ENCODE results near the gene CDK17. TPM values are rescaled to one million over a fixed set of nuclear protein-coding genes. Genes with fewer than 3 reads are reported as not detected.
"Not testable (repeated sequence)": the region's sequence is repeated elsewhere in the genome, so short reads cannot be mapped to it uniquely, and the experiment has no call there.

Gene CDK17
- total RNA-seq, 6 donors from 2014 or later, result 31.5 to 71.8 (median 42.5) TPM

DNA sequence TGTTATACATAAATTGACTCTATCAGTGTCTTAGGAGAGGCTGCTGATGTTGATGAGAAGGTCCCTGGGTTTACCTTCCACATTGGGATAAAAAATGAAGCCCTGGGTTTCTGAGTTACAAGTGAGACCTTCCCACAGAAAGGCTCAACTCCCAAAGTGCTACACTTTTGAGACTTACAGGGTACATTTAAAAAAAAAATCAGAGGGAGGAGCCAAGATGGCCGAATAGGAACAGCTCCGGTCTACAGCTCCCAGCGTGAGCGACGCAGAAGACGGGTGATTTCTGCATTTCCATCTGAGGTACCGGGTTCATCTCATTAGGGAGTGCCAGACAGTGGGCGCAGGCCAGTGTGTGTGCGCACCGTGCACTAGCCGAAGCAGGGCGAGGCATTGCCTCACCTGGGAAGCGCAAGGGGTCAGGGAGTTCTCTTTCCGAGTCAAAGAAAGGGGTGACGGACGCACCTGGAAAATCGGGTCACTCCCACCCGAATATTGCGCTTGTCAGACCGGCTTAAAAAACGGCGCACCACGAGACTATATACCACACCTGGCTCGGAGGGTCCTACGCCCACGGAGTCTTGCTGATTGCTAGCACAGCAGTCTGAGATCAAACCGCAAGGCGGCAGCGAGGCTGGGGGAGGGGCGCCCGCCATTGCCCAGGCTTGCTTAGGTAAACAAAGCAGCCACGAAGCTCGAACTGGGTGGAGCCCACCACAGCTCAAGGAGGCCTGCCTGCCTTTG is 84.3 kb downstream of the CDK17 start:
- H3K4me1 ChIP-seq; ATAC-seq (ENCODE audit: low FRiP score in 2 of 2); H3K9me3 ChIP-seq; H3K27me3 ChIP-seq; H3K36me3 ChIP-seq: not testable (repeated sequence)
- peak overlapping the region in 3 of 4 donors; percentile 39 to 48 (median 42) for H3K4me3 ChIP-seq
- TF ChIP-seq POLR2AphosphoS5 (IDR thresholded peaks at IDR 0.05), result peak in 1 of 2 donors; percentile 15
- peak in 1 of 2 donors; percentile 56 for DNase-seq
- WGBS, 2 donors, result 42 to 80% methylated on average over 12 to 26 of the region's 33 CpGs
- H3K27ac ChIP-seq, result peak overlapping the region in 3 of 4 donors; percentile 58 to 75 (median 64)

DNA sequence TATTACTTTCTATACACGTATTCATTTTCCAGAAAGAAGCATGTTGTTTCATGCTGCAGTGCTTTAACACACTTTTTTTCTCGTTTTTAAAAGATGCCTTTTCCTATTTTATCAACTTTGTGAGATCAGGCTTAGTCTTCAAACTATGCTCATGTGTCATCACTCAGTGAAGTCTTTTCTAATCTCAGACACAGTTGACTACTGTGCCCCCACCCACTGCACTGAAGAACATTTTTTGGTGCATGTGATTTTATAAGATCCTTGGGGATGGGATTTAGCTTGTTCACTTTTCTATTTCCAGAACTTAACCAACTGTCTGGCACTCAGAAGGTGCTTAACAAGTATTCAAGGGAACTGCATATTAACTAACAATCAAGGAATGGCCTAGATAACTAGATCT is 85.5 kb downstream of the CDK17 start:
- 74 to 75% methylated on average over 2 of the region's 2 CpGs for WGBS, 2 donors
- no peaks in the 10 kb centered on the region for H3K9me3 ChIP-seq
- peaks cover 0 to 16% (median 5%) of the 10 kb centered on the region in 4 donors for H3K36me3 ChIP-seq
- ATAC-seq (ENCODE audit: low FRiP score in 2 of 2) (no peak), DNase-seq (no peak)
- H3K27me3 ChIP-seq, result no peaks in the 10 kb centered on the region
- no peak for TF ChIP-seq EP300 (IDR thresholded peaks at IDR 0.05)
- TF ChIP-seq CTCF (IDR thresholded peaks at IDR 0.05), result no peak
- TF ChIP-seq POLR2A (IDR thresholded peaks at IDR 0.05), result no peak
- no peak for TF ChIP-seq POLR2AphosphoS5 (IDR thresholded peaks at IDR 0.05)
- H3K27ac ChIP-seq, result no peak overlapping the region
- H3K4me1 ChIP-seq, result peaks cover 0 to 4% (median 2%) of the 10 kb centered on the region in 4 donors
- no peak overlapping the region for H3K4me3 ChIP-seq

DNA sequence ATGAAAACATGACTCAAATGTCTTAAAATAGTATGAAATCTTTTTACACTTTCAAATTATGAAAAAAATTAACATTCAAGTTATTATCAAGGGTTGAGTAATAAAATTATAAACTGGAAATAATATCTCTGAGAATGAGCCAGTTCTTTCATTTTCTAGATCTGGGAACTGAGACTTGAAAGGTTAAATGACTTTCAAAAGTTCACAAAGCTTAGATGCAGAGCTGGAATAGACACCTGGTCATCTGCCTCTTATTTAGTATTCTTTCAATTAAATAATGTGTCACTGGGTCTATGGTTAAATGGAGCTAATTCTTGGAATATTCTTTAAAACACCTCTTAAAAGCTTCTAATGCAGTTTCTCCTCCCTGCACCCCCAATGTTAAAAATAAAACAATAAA is 86.6 kb downstream of the CDK17 start:
- TF ChIP-seq EP300 (IDR thresholded peaks at IDR 0.05) (no peak), POLR2AphosphoS5 (IDR thresholded peaks at IDR 0.05) (no peak), POLR2A (IDR thresholded peaks at IDR 0.05) (no peak), CTCF (IDR thresholded peaks at IDR 0.05) (no peak)
- ATAC-seq (ENCODE audit: low FRiP score in 2 of 2) (no peak), DNase-seq (no peak)
- Histone ChIP-seq H3K27me3 (no peaks in the 10 kb centered on the region), H3K4me1 (peaks cover 0 to 4% (median 2%) of the 10 kb centered on the region in 4 donors), H3K9me3 (no peaks in the 10 kb centered on the region), H3K27ac (no peak overlapping the region), H3K4me3 (no peak overlapping the region), H3K36me3 (peaks cover 0 to 17% (median 5%) of the 10 kb centered on the region in 4 donors)

- TF ChIP-seq EP300 (IDR thresholded peaks at IDR 0.05), result no peak
- DNase-seq, result no peak
- Histone ChIP-seq H3K27ac (no peak overlapping the region), H3K9me3 (no peaks in the 10 kb centered on the region), H3K4me1 (peaks cover 0 to 8% (median 2%) of the 10 kb centered on the region in 4 donors), H3K4me3 (no peak overlapping the region), H3K27me3 (no peaks in the 10 kb centered on the region), H3K36me3 (peaks cover 0 to 23% (median 5%) of the 10 kb centered on the region in 4 donors)
- WGBS, 2 donors, result 98 to 100% methylated on average over 1 of the region's 1 CpG
- no peak for ATAC-seq (ENCODE audit: low FRiP score in 2 of 2)
Measured at GRCh38 chr12:96311191-96311590, 89.0 kb downstream of the CDK17 start.

- no peak overlapping the region for H3K4me3 ChIP-seq
- peaks cover 0 to 4% (median 0%) of the 10 kb centered on the region in 4 donors for H3K4me1 ChIP-seq
- 90 to 93% methylated on average over 3 of the region's 3 CpGs for WGBS, 2 donors
- H3K36me3 ChIP-seq, result peaks cover 0 to 23% (median 5%) of the 10 kb centered on the region in 4 donors
- ATAC-seq (ENCODE audit: low FRiP score in 2 of 2), result no peak
- TF ChIP-seq EP300 (IDR thresholded peaks at IDR 0.05), result no peak
- no peak for TF ChIP-seq POLR2AphosphoS5 (IDR thresholded peaks at IDR 0.05)
- TF ChIP-seq CTCF (IDR thresholded peaks at IDR 0.05), result no peak
- TF ChIP-seq POLR2A (IDR thresholded peaks at IDR 0.05), result no peak
- H3K9me3 ChIP-seq, result no peaks in the 10 kb centered on the region
- H3K27ac ChIP-seq, result no peak overlapping the region
- DNase-seq, result no peak
- H3K27me3 ChIP-seq, result no peaks in the 10 kb centered on the region
Measured at GRCh38 chr12:96310067-96310466, 90.2 kb downstream of the CDK17 start.

DNA sequence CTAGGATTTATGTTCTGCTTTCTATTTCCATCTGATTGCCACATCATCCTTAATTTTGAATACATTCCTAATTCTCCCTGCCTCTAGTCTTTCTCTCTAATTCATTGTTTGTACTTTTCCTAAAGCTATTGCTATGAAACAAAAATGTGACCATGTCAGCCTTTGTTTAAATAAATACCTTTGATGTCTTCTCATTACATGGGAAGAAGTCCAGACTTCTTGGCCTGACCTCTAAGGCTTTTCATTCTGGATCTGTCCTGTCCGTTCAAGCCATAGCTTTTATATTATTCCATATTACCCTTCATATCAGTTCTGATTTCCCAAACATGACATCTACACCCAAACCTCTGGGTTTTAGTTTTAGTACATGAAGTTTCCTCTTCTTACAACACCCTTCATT is 91.4 kb downstream of the CDK17 start:
- peaks cover 0 to 23% (median 5%) of the 10 kb centered on the region in 4 donors for H3K36me3 ChIP-seq
- H3K27me3 ChIP-seq, result no peaks in the 10 kb centered on the region
- peaks cover 0 to 4% (median under 1%) of the 10 kb centered on the region in 4 donors for H3K4me1 ChIP-seq
- TF ChIP-seq CTCF (IDR thresholded peaks at IDR 0.05) (no peak), EP300 (IDR thresholded peaks at IDR 0.05) (no peak), POLR2AphosphoS5 (IDR thresholded peaks at IDR 0.05) (no peak), POLR2A (IDR thresholded peaks at IDR 0.05) (no peak)
- H3K4me3 ChIP-seq, result no peak overlapping the region
- no peak overlapping the region for H3K27ac ChIP-seq
- DNase-seq, result no peak
- ATAC-seq (ENCODE audit: low FRiP score in 2 of 2), result no peak
- no peaks in the 10 kb centered on the region for H3K9me3 ChIP-seq
- WGBS, 2 donors, result 59 to 63% methylated on average over 1 of the region's 1 CpG
